SK-N-SH treated with all-trans-retinoic acid at 6 μM for 48 hours (cell line): ENCODE data around the gene AGPAT1.

Experiments
- ATAC-seq: fragments of 200-7000 bp; cut with Tn5 transposase; 3 replicates; pipeline ENCODE4 v1.9.1; 2020; ENCODE audit warnings: mild to moderate bottlenecking, moderate library complexity
- ARNTL ChIP-seq: fragments of 450-650 bp; formaldehyde crosslinking; IDR thresholded peaks from 2 replicates; pipeline ENCODE4 v1.5.0; 2020; ENCODE audit warnings: low read depth, mild to moderate bottlenecking, moderate library complexity, borderline replicate concordance
- BACH2 ChIP-seq: fragments of 250-450 bp; sonication (Bioruptor Pico); IDR thresholded peaks from 2 replicates; pipeline ENCODE4 v1.9.0; 2021; ENCODE audit warnings: mild to moderate bottlenecking, borderline replicate concordance
- CREB5 ChIP-seq: fragments of 250-450 bp; sonication (Bioruptor Pico); IDR thresholded peaks from 2 replicates; pipeline ENCODE4 v1.5.1; 2020; ENCODE audit warnings: low read depth, mild to moderate bottlenecking, moderate library complexity
- CSDC2 ChIP-seq: fragments of 250-450 bp; sonication (Bioruptor Pico); IDR thresholded peaks from 2 replicates; pipeline ENCODE4 v1.5.0; 2020; ENCODE audit warnings: mild to moderate bottlenecking, moderate library complexity
- CSRNP3 ChIP-seq: fragments of 250-450 bp; sonication (Bioruptor Pico); IDR thresholded peaks from 2 replicates; pipeline ENCODE4 v1.5.1; 2021; ENCODE audit warnings: mild to moderate bottlenecking, moderate library complexity
- ESRRG ChIP-seq: fragments of 250-450 bp; sonication (Bioruptor Pico); IDR thresholded peaks from 2 replicates; pipeline ENCODE4 v1.6.1; 2021; ENCODE audit warnings: mild to moderate bottlenecking
- GLIS3 ChIP-seq: fragments of 250-450 bp; sonication (Bioruptor Pico); IDR thresholded peaks from 2 replicates; pipeline ENCODE4 v1.5.0; 2020; ENCODE audit warnings: mild to moderate bottlenecking, moderate library complexity
- ISL1 ChIP-seq: fragments of 250-450 bp; sonication (Bioruptor Pico); IDR thresholded peaks from 2 replicates; pipeline ENCODE4 v2.1.2; 2022; ENCODE audit warnings: mild to moderate bottlenecking, moderate library complexity
- OSR1 ChIP-seq: fragments of 250-450 bp; sonication (Bioruptor Pico); IDR thresholded peaks from 2 replicates; pipeline ENCODE4 v1.8.0; 2022; ENCODE audit warnings: moderate library complexity, mild to moderate bottlenecking, inconsistent platforms
- POU6F1 ChIP-seq: fragments of 250-450 bp; sonication (Bioruptor Pico); IDR thresholded peaks from 2 replicates; pipeline ENCODE4 v1.8.0; 2021; ENCODE audit warnings: low read depth, mild to moderate bottlenecking, moderate library complexity, borderline replicate concordance
- PPARA ChIP-seq: fragments of 250-450 bp; sonication (Bioruptor Pico); IDR thresholded peaks from 2 replicates; pipeline ENCODE4 v1.5.0; 2020; ENCODE audit warnings: mild to moderate bottlenecking, borderline replicate concordance
- RARB ChIP-seq: fragments of 250-450 bp; sonication (Bioruptor Pico); IDR thresholded peaks from 2 replicates; pipeline ENCODE4 v1.8.0; 2021; ENCODE audit warnings: mild to moderate bottlenecking, moderate library complexity
- SNAI2 ChIP-seq: fragments of 250-450 bp; sonication (Bioruptor Pico); IDR thresholded peaks from 2 replicates; pipeline ENCODE4 v1.5.0; 2020; ENCODE audit warnings: mild to moderate bottlenecking, moderate library complexity
- TCF4 ChIP-seq: fragments of 250-450 bp; sonication (Bioruptor Pico); IDR thresholded peaks from 2 replicates; pipeline ENCODE4 v1.8.0; 2021; ENCODE audit warnings: mild to moderate bottlenecking, moderate library complexity, borderline replicate concordance
- TOX ChIP-seq: fragments of 250-450 bp; sonication (Bioruptor Pico); IDR thresholded peaks from 2 replicates; pipeline ENCODE4 v1.8.0; 2021; ENCODE audit warnings: mild to moderate bottlenecking, moderate library complexity, borderline replicate concordance
- TSHZ2 ChIP-seq: fragments of 250-450 bp; sonication (Bioruptor Pico); IDR thresholded peaks from 2 replicates; pipeline ENCODE4 v1.5.0; 2020; ENCODE audit warnings: mild to moderate bottlenecking, moderate library complexity
- ZC3H10 ChIP-seq: fragments of 250-450 bp; sonication (Bioruptor Pico); IDR thresholded peaks from 2 replicates; pipeline ENCODE4 v1.5.1; 2021; ENCODE audit warnings: mild to moderate bottlenecking, moderate library complexity
- ZFP3 ChIP-seq: fragments of 250-450 bp; sonication (Bioruptor Pico); IDR thresholded peaks from 2 replicates; pipeline ENCODE4 v1.5.0; 2020; ENCODE audit warnings: mild to moderate bottlenecking, moderate library complexity
- ZNF565 ChIP-seq: fragments of 450-650 bp; formaldehyde crosslinking; conservative IDR thresholded peaks from 2 replicates; pipeline ENCODE4 v1.5.0; 2020; ENCODE audit warnings: low read depth, mild to moderate bottlenecking, moderate library complexity
- ZNF70 ChIP-seq: fragments of 450-650 bp; formaldehyde crosslinking; IDR thresholded peaks from 2 replicates; pipeline ENCODE4 v1.5.0; 2020; ENCODE audit warnings: mild to moderate bottlenecking, moderate library complexity
- ZNF8 ChIP-seq: fragments of 450-650 bp; formaldehyde crosslinking; IDR thresholded peaks from 2 replicates; pipeline ENCODE4 v1.5.0; 2020; ENCODE audit warnings: mild to moderate bottlenecking, moderate library complexity

The AGPAT1 gene

GRCh38 chr6:32175322-32175710, 568 bp downstream of the AGPAT1 start:
- TF ChIP-seq CREB5 (CRISPR knock-in tag) (no peak), TCF4 (no peak), ESRRG (CRISPR knock-in tag) (no peak), CSDC2 (CRISPR knock-in tag) (no peak), ARNTL (CRISPR knock-in tag) (no peak), GLIS3 (no peak), ZC3H10 (no peak), ZNF8 (CRISPR knock-in tag) (no peak), ISL1 (no peak), OSR1 (CRISPR knock-in tag) (no peak), ZFP3 (CRISPR knock-in tag) (no peak), CSRNP3 (CRISPR knock-in tag) (no peak), BACH2 (CRISPR knock-in tag) (no peak), SNAI2 (CRISPR knock-in tag) (no peak), ZNF70 (CRISPR knock-in tag) (no peak), PPARA (CRISPR knock-in tag) (no peak), TOX (CRISPR knock-in tag) (no peak), POU6F1 (CRISPR knock-in tag) (no peak), TSHZ2 (CRISPR knock-in tag) (no peak), RARB (CRISPR knock-in tag) (no peak)
- ATAC-seq, result no peak

- no peak for TF ChIP-seq OSR1 (CRISPR knock-in tag)
- no peak for TF ChIP-seq CSDC2 (CRISPR knock-in tag)
- TF ChIP-seq ZNF8 (CRISPR knock-in tag), result no peak
- TF ChIP-seq RARB (CRISPR knock-in tag), result no peak
- TF ChIP-seq ESRRG (CRISPR knock-in tag), result no peak
- TF ChIP-seq ZNF565 (CRISPR knock-in tag), result no peak
- TF ChIP-seq ARNTL (CRISPR knock-in tag), result no peak
- no peak for TF ChIP-seq ZC3H10
- TF ChIP-seq CSRNP3 (CRISPR knock-in tag), result no peak
- TF ChIP-seq, all 23 proteins: peak for 0
- no peak for ATAC-seq
Measured at GRCh38 chr6:32174416-32174815, 1.5 kb downstream of the AGPAT1 start.

- no peak for TF ChIP-seq SNAI2 (CRISPR knock-in tag)
- TF ChIP-seq CSDC2 (CRISPR knock-in tag), result no peak
- TF ChIP-seq ZC3H10, result no peak
- no peak for TF ChIP-seq ZNF565 (CRISPR knock-in tag)
- TF ChIP-seq ARNTL (CRISPR knock-in tag), result no peak
- TF ChIP-seq TSHZ2 (CRISPR knock-in tag), result no peak
- TF ChIP-seq GLIS3, result no peak
- no peak for TF ChIP-seq ESRRG (CRISPR knock-in tag)
- TF ChIP-seq RARB (CRISPR knock-in tag), result no peak
- ATAC-seq, result no peak
Measured at GRCh38 chr6:32173051-32173727, 2.7 kb downstream of the AGPAT1 start.
